ENCODE measurements around the gene SLC17A6.

The SLC17A6 gene

GRCh38 chr11:22415476-22415875, 77.3 kb downstream of the SLC17A6 start:
- no peak for ATAC-seq
- no peak for TF ChIP-seq ZFP3 (CRISPR knock-in tag; IDR thresholded peaks at IDR 0.05)
- no peak for TF ChIP-seq PATZ1 (CRISPR knock-in tag; IDR thresholded peaks at IDR 0.05; ENCODE audit: borderline replicate concordance)
- no peak for TF ChIP-seq OSR1 (CRISPR knock-in tag; IDR thresholded peaks at IDR 0.05)
- TF ChIP-seq ZNF565 (CRISPR knock-in tag; conservative IDR thresholded peaks at IDR 0.05; ENCODE audit: low read depth), result no peak
- TF ChIP-seq ARNTL (CRISPR knock-in tag; IDR thresholded peaks at IDR 0.05; ENCODE audit: borderline replicate concordance, low read depth), result no peak
- TF ChIP-seq TOX (CRISPR knock-in tag; IDR thresholded peaks at IDR 0.05; ENCODE audit: borderline replicate concordance), result no peak
- no peak for TF ChIP-seq CREB5 (CRISPR knock-in tag; IDR thresholded peaks at IDR 0.05; ENCODE audit: low read depth)
- no peak for TF ChIP-seq POU6F1 (CRISPR knock-in tag; IDR thresholded peaks at IDR 0.05; ENCODE audit: borderline replicate concordance, low read depth)
- no peak for TF ChIP-seq TSHZ2 (CRISPR knock-in tag; IDR thresholded peaks at IDR 0.05)
- no peak for TF ChIP-seq CSRNP3 (CRISPR knock-in tag; IDR thresholded peaks at IDR 0.05)
- no peak for TF ChIP-seq ZNF70 (CRISPR knock-in tag; IDR thresholded peaks at IDR 0.05)
- no peak for TF ChIP-seq SNAI2 (CRISPR knock-in tag; IDR thresholded peaks at IDR 0.05)
- no peak for TF ChIP-seq RARB (CRISPR knock-in tag; IDR thresholded peaks at IDR 0.05)
- TF ChIP-seq GLIS3 (CRISPR knock-in tag; IDR thresholded peaks at IDR 0.05), result no peak

- no peak for ATAC-seq
- TF ChIP-seq ESRRG (CRISPR knock-in tag; IDR thresholded peaks at IDR 0.05), result no peak
- TF ChIP-seq POU6F1 (CRISPR knock-in tag; IDR thresholded peaks at IDR 0.05; ENCODE audit: borderline replicate concordance, low read depth), result no peak
Measured at GRCh38 chr11:22416462-22416861, 78.3 kb downstream of the SLC17A6 start.

GRCh38 chr11:22426915-22427314, 88.7 kb downstream of the SLC17A6 start:
- ATAC-seq, result no peak
- TF ChIP-seq ZFP30 (CRISPR knock-in tag; IDR thresholded peaks at IDR 0.05), result no peak
- no peak for TF ChIP-seq SNAI2 (CRISPR knock-in tag; IDR thresholded peaks at IDR 0.05)
- no peak for TF ChIP-seq GLIS3 (CRISPR knock-in tag; IDR thresholded peaks at IDR 0.05)
- TF ChIP-seq ZNF70 (CRISPR knock-in tag; IDR thresholded peaks at IDR 0.05), result no peak
- no peak for TF ChIP-seq BACH2 (CRISPR knock-in tag; IDR thresholded peaks at IDR 0.05; ENCODE audit: borderline replicate concordance)
- TF ChIP-seq OSR1 (CRISPR knock-in tag; IDR thresholded peaks at IDR 0.05), result no peak
- no peak for TF ChIP-seq CREB5 (CRISPR knock-in tag; IDR thresholded peaks at IDR 0.05; ENCODE audit: low read depth)
- TF ChIP-seq POU6F1 (CRISPR knock-in tag; IDR thresholded peaks at IDR 0.05; ENCODE audit: borderline replicate concordance, low read depth), result no peak
- no peak for TF ChIP-seq TOX (CRISPR knock-in tag; IDR thresholded peaks at IDR 0.05; ENCODE audit: borderline replicate concordance)
- TF ChIP-seq ZFP3 (CRISPR knock-in tag; IDR thresholded peaks at IDR 0.05), result no peak
- TF ChIP-seq TCF4 (CRISPR knock-in tag; IDR thresholded peaks at IDR 0.05; ENCODE audit: borderline replicate concordance), result no peak
- no peak for TF ChIP-seq RARB (CRISPR knock-in tag; IDR thresholded peaks at IDR 0.05)
- TF ChIP-seq CSRNP3 (CRISPR knock-in tag; IDR thresholded peaks at IDR 0.05), result no peak
- TF ChIP-seq ZC3H10 (CRISPR knock-in tag; IDR thresholded peaks at IDR 0.05), result no peak
